HepG2 (cell line): Measurements from ENCODE around the gene ABCD1. TPM values are rescaled to one million over a fixed set of nuclear protein-coding genes. Genes with fewer than 3 reads are reported as not detected.

Experiments used
- ARNT ChIP-seq: fragments of 450-650 bp; IDR thresholded peaks from 2 replicates; pipeline ENCODE4 v1.6.1; 2017
- ATF7-NPFF ChIP-seq: sonication (generic); formaldehyde crosslinking; IDR thresholded peaks from 2 replicates; pipeline ENCODE4 v1.8.1; 2023; ENCODE audit warnings: mild to moderate bottlenecking, low read depth, missing genetic modification reagents, moderate library complexity
- CENPT ChIP-seq: sonication (generic); formaldehyde crosslinking; IDR thresholded peaks from 2 replicates; pipeline ENCODE4 v1.8.0; 2022; ENCODE audit warnings: low read depth, mild to moderate bottlenecking, moderate library complexity, missing genetic modification reagents
- CENPX ChIP-seq: sonication (generic); formaldehyde crosslinking; IDR thresholded peaks from 2 replicates; pipeline ENCODE4 v1.9.0; 2021; ENCODE audit warnings: mild to moderate bottlenecking, missing genetic modification reagents, moderate library complexity
- FOXM1 ChIP-seq: sonication (generic); formaldehyde crosslinking; IDR thresholded peaks from 2 replicates; pipeline ENCODE4 v1.5.0; 2020; ENCODE audit warnings: missing genetic modification reagents
- GFI1 ChIP-seq: sonication (generic); formaldehyde crosslinking; IDR thresholded peaks from 2 replicates; pipeline ENCODE4 v1.5.0; 2020; ENCODE audit warnings: missing genetic modification reagents, mild to moderate bottlenecking, borderline replicate concordance
- KMT2A ChIP-seq: sonication (generic); formaldehyde crosslinking; IDR thresholded peaks from 2 replicates; pipeline ENCODE4 v1.4.0; 2020; ENCODE audit warnings: missing genetic modification reagents
- NFYB ChIP-seq: sonication (generic); formaldehyde crosslinking; IDR thresholded peaks from 2 replicates; pipeline ENCODE4 v1.4.0; 2020; ENCODE audit warnings: missing genetic modification reagents
- NONO ChIP-seq, 2 experiments: fragments of 450-650 bp in 1 of 2; sonication (generic) in 1 of 2; formaldehyde crosslinking in 1 of 2; IDR thresholded peaks in 1 of 2; conservative IDR thresholded peaks in 1 of 2; 2 replicates each; pipeline versions ENCODE4 v1.6.1 to v1.8.0; 2017 to 2022; ENCODE audit warnings: mild to moderate bottlenecking in 1 of 2, missing genetic modification reagents in 1 of 2, moderate library complexity in 1 of 2
- PHF21A ChIP-seq: sonication (generic); formaldehyde crosslinking; IDR thresholded peaks from 2 replicates; pipeline ENCODE4 v1.5.0; 2020; ENCODE audit warnings: mild to moderate bottlenecking, missing genetic modification reagents
- REXO4 ChIP-seq: sonication (generic); formaldehyde crosslinking; IDR thresholded peaks from 2 replicates; pipeline ENCODE4 v1.8.0; 2022; ENCODE audit warnings: missing genetic modification reagents, mild to moderate bottlenecking, borderline replicate concordance
- RXRA ChIP-seq: sonication (generic); formaldehyde crosslinking; IDR thresholded peaks from 2 replicates; pipeline ENCODE4 v1.5.1; 2020; ENCODE audit warnings: missing genetic modification reagents
- SYNCRIP ChIP-seq: fragments of 200-400 bp; formaldehyde crosslinking; IDR thresholded peaks from 2 replicates; pipeline ENCODE4 v1.6.1; 2018; ENCODE audit warnings: mild to moderate bottlenecking, low read depth, low read length; ENCODE audit not compliant: insufficient read depth
- ZNF263 ChIP-seq: sonication (generic); formaldehyde crosslinking; IDR thresholded peaks from 2 replicates; pipeline ENCODE4 v1.4.0; 2020; ENCODE audit warnings: missing genetic modification reagents
- ZNF775 ChIP-seq: sonication (generic); formaldehyde crosslinking; IDR thresholded peaks from 2 replicates; pipeline ENCODE4 v1.4.0; 2020; ENCODE audit warnings: missing genetic modification reagents, mild to moderate bottlenecking, moderate library complexity, borderline replicate concordance
- ZNF878 ChIP-seq: sonication (generic); formaldehyde crosslinking; IDR thresholded peaks from 2 replicates; pipeline ENCODE4 v1.8.1; 2023; ENCODE audit warnings: mild to moderate bottlenecking, missing genetic modification reagents, moderate library complexity
- ZNF891 ChIP-seq: sonication (generic); formaldehyde crosslinking; IDR thresholded peaks from 2 replicates; pipeline ENCODE4 v1.5.0; 2020; ENCODE audit warnings: mild to moderate bottlenecking, missing genetic modification reagents
- polyA plus RNA-seq, 8 experiments: library from polyadenylated mRNA; depleted of rRNA in 3 of 8; stranded (reverse) in 7 of 8; unstranded in 1 of 8; fragments of >200 nt; fragmentation: Illumina TruSeq in 4 of 8; extraction: Trizol in 4 of 8; gene quantifications; 2 replicates each; pipeline versions ENCODE4 v1.2.1 to v1.2.3, GENCODE V29; 2011 to 2016; ENCODE audit warnings: low read depth in 4 of 8, missing spikeins in 1 of 8, mixed read lengths in 1 of 8; ENCODE audit not compliant: insufficient read depth in 1 of 8
- total RNA-seq, 5 experiments: library from RNA; depleted of rRNA; stranded (reverse); fragments of >200 nt; fragmentation: Illumina TruSeq; extraction: Trizol; gene quantifications; 2 replicates each; pipeline ENCODE4 v1.2.3, GENCODE V29; 2016; ENCODE audit warnings: low read depth in 1 of 5
- TF ChIP-seq, protein P1 (sequence below): IDR thresholded peaks from 2 replicates; pipeline ENCODE4 v1.6.1; 2016
- TF ChIP-seq, protein P2 (sequence below): sonication (generic); formaldehyde crosslinking; IDR thresholded peaks from 2 replicates; pipeline ENCODE4 v1.5.1; 2020; ENCODE audit warnings: mild to moderate bottlenecking, missing genetic modification reagents, moderate library complexity
- TF ChIP-seq, protein P3 (sequence below): sonication (generic); formaldehyde crosslinking; IDR thresholded peaks from 2 replicates; pipeline ENCODE4 v1.8.0; 2022; ENCODE audit warnings: low read depth, missing genetic modification reagents
- TF ChIP-seq, protein P4 (sequence below): sonication (generic); formaldehyde crosslinking; IDR thresholded peaks from 2 replicates; pipeline ENCODE4 v1.4.0; 2020; ENCODE audit warnings: missing genetic modification reagents

ABCD1 gene
- total and polyA plus RNA-seq, 2 of the 13 experiments (the other 11 are each of a cell fraction or from before 2014, with no cell fraction given), result 11.4 to 15.9 TPM

DNA sequence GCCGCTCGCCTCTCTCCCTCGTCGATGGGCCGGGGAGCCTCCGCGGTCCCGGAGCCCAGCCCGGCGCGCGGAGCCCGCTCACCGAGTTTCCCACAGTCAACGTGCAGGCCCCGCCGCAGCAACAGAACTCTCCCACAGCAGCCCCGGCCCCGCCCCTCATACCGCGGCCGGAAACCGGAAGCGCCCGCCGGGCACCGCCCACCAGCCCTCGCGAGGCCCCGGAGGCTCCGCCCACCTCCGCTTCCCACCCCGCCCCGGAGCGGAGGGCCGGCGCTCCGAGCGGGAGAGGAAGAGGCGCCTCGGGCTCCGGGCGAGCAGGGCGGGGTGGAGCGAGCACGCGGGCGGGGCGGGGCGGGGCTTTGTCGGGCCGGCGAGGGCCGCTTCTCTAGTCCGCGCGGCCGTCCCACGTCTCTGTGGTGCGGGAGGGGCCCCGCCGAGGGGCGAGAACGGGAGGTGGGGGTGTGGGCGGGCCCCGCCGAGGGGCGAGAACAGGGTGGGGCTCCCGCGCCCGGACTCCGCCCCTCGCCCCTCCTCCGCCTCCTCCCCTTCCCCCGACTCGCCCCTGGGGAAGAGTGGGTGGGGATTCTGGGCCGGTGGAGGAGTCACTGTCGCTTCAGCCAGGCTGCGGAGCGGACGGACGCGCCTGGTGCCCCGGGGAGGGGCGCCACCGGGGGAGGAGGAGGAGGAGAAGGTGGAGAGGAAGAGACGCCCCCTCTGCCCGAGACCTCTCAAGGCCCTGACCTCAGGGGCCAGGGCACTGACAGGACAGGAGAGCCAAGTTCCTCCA, at the start of gene ABCD1, which contains the start of gene BCAP31 (continued):
- TF ChIP-seq, protein P1, sequence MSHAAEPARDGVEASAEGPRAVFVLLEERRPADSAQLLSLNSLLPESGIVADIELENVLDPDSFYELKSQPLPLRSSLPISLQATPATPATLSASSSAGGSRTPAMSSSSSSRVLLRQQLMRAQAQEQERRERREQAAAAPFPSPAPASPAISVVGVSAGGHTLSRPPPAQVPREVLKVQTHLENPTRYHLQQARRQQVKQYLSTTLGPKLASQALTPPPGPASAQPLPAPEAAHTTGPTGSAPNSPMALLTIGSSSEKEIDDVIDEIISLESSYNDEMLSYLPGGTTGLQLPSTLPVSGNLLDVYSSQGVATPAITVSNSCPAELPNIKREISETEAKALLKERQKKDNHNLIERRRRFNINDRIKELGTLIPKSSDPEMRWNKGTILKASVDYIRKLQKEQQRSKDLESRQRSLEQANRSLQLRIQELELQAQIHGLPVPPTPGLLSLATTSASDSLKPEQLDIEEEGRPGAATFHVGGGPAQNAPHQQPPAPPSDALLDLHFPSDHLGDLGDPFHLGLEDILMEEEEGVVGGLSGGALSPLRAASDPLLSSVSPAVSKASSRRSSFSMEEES (CRISPR knock-in tag), result 0 out of 2 replicates have a peak, but pooled peaks have one; percentile 12
- TF ChIP-seq PHF21A (CRISPR knock-in tag), result no peak
- no peak for TF ChIP-seq NONO (IDR thresholded peaks at IDR 0.05)
- no peak for TF ChIP-seq NONO (CRISPR knock-in tag; conservative IDR thresholded peaks at IDR 0.05)
- TF ChIP-seq ZNF775 (CRISPR knock-in tag), result no peak
- TF ChIP-seq, protein P2, sequence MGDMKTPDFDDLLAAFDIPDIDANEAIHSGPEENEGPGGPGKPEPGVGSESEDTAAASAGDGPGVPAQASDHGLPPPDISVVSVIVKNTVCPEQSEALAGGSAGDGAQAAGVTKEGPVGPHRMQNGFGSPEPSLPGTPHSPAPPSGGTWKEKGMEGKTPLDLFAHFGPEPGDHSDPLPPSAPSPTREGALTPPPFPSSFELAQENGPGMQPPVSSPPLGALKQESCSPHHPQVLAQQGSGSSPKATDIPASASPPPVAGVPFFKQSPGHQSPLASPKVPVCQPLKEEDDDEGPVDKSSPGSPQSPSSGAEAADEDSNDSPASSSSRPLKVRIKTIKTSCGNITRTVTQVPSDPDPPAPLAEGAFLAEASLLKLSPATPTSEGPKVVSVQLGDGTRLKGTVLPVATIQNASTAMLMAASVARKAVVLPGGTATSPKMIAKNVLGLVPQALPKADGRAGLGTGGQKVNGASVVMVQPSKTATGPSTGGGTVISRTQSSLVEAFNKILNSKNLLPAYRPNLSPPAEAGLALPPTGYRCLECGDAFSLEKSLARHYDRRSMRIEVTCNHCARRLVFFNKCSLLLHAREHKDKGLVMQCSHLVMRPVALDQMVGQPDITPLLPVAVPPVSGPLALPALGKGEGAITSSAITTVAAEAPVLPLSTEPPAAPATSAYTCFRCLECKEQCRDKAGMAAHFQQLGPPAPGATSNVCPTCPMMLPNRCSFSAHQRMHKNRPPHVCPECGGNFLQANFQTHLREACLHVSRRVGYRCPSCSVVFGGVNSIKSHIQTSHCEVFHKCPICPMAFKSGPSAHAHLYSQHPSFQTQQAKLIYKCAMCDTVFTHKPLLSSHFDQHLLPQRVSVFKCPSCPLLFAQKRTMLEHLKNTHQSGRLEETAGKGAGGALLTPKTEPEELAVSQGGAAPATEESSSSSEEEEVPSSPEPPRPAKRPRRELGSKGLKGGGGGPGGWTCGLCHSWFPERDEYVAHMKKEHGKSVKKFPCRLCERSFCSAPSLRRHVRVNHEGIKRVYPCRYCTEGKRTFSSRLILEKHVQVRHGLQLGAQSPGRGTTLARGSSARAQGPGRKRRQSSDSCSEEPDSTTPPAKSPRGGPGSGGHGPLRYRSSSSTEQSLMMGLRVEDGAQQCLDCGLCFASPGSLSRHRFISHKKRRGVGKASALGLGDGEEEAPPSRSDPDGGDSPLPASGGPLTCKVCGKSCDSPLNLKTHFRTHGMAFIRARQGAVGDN (CRISPR knock-in tag), result peak; percentile 30
- TF ChIP-seq GFI1, result no peak
- TF ChIP-seq NFYB (CRISPR knock-in tag), result no peak
- no peak for TF ChIP-seq REXO4 (CRISPR knock-in tag)
- 0 out of 2 replicates have a peak, but pooled peaks have one; percentile 34 for TF ChIP-seq RXRA (CRISPR knock-in tag)
- TF ChIP-seq, protein P3, sequence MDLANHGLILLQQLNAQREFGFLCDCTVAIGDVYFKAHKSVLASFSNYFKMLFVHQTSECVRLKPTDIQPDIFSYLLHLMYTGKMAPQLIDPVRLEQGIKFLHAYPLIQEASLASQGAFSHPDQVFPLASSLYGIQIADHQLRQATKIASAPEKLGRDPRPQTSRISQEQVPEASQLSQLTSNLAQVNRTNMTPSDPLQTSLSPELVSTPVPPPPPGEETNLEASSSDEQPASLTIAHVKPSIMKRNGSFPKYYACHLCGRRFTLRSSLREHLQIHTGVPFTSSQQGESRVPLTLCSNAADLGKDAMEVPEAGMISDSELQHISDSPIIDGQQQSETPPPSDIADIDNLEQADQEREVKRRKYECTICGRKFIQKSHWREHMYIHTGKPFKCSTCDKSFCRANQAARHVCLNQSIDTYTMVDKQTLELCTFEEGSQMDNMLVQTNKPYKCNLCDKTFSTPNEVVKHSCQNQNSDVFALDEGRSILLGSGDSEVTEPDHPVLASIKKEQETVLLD (CRISPR knock-in tag), result peak; percentile 89
- TF ChIP-seq, protein P4, sequence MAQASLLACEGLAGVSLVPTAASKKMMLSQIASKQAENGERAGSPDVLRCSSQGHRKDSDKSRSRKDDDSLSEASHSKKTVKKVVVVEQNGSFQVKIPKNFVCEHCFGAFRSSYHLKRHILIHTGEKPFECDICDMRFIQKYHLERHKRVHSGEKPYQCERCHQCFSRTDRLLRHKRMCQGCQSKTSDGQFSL, result no peak
- TF ChIP-seq KMT2A (CRISPR knock-in tag), result no peak
- TF ChIP-seq ZNF263, result peak; percentile 75
- TF ChIP-seq SYNCRIP, result no peak
- TF ChIP-seq ZNF891 (CRISPR knock-in tag), result no peak
- TF ChIP-seq CENPT (CRISPR knock-in tag), result no peak
- no peak for TF ChIP-seq ARNT
- TF ChIP-seq CENPX (CRISPR knock-in tag), result no peak
- TF ChIP-seq ATF7-NPFF (CRISPR knock-in tag), result no peak
- TF ChIP-seq ZNF878, result no peak
- TF ChIP-seq FOXM1 (CRISPR knock-in tag), result no peak
